ENCODE measurements around the gene LOXHD1.

LOXHD1 gene

GRCh38 chr18:46630991-46631390, 26.0 kb downstream of the LOXHD1 start:
- H3K4me3 ChIP-seq (replicated peaks; ENCODE audit: insufficient read depth, low read length): no peak overlapping the region
- H3K27me3 ChIP-seq (ENCODE audit: insufficient read depth, poor library complexity, severe bottlenecking): no peaks in the 10 kb centered on the region
- no peak overlapping the region for H3K27ac ChIP-seq (replicated peaks)
- TF ChIP-seq SPI1 (IDR thresholded peaks at IDR 0.05; ENCODE audit: borderline replicate concordance, low read depth) (no peak), POLR2AphosphoS5 (IDR thresholded peaks at IDR 0.05; ENCODE audit: low read depth) (no peak), GABPA (IDR thresholded peaks at IDR 0.05; ENCODE audit: low read depth) (no peak)
- TF ChIP-seq, protein P1, sequence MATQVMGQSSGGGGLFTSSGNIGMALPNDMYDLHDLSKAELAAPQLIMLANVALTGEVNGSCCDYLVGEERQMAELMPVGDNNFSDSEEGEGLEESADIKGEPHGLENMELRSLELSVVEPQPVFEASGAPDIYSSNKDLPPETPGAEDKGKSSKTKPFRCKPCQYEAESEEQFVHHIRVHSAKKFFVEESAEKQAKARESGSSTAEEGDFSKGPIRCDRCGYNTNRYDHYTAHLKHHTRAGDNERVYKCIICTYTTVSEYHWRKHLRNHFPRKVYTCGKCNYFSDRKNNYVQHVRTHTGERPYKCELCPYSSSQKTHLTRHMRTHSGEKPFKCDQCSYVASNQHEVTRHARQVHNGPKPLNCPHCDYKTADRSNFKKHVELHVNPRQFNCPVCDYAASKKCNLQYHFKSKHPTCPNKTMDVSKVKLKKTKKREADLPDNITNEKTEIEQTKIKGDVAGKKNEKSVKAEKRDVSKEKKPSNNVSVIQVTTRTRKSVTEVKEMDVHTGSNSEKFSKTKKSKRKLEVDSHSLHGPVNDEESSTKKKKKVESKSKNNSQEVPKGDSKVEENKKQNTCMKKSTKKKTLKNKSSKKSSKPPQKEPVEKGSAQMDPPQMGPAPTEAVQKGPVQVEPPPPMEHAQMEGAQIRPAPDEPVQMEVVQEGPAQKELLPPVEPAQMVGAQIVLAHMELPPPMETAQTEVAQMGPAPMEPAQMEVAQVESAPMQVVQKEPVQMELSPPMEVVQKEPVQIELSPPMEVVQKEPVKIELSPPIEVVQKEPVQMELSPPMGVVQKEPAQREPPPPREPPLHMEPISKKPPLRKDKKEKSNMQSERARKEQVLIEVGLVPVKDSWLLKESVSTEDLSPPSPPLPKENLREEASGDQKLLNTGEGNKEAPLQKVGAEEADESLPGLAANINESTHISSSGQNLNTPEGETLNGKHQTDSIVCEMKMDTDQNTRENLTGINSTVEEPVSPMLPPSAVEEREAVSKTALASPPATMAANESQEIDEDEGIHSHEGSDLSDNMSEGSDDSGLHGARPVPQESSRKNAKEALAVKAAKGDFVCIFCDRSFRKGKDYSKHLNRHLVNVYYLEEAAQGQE (IDR thresholded peaks at IDR 0.05; ENCODE audit: insufficient replicate concordance, low read depth): no peak
- TF ChIP-seq, protein P2, sequence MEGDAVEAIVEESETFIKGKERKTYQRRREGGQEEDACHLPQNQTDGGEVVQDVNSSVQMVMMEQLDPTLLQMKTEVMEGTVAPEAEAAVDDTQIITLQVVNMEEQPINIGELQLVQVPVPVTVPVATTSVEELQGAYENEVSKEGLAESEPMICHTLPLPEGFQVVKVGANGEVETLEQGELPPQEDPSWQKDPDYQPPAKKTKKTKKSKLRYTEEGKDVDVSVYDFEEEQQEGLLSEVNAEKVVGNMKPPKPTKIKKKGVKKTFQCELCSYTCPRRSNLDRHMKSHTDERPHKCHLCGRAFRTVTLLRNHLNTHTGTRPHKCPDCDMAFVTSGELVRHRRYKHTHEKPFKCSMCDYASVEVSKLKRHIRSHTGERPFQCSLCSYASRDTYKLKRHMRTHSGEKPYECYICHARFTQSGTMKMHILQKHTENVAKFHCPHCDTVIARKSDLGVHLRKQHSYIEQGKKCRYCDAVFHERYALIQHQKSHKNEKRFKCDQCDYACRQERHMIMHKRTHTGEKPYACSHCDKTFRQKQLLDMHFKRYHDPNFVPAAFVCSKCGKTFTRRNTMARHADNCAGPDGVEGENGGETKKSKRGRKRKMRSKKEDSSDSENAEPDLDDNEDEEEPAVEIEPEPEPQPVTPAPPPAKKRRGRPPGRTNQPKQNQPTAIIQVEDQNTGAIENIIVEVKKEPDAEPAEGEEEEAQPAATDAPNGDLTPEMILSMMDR (IDR thresholded peaks at IDR 0.05; ENCODE audit: insufficient read depth, low read length): no peak
- DNase-seq (ENCODE audit: low read depth in 1 of 2, low spot score in 1 of 2): no peak

DNA sequence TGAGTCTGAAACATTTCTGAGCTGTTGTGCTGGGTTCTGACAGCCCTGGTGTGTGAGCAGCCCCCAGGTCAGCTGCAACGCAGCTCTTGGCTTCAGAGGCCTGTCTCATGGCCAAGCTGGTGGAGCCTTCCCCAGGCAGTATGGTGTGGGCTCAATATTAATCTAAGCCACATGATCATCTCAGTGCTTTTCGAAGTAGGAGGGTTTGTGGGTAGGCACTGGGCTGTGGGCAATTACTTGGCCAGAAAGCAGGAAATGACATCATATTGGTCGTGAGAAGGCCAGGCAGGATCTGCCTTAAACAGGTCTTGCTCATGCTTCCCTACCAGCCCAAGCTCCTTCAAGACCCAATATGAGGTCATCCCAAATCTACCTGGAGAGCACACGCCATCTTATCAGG, 26.9 kb downstream of the LOXHD1 start:
- peak; percentile 8 to 31 for DNase-seq (ENCODE audit: low read depth in 1 of 2, low spot score in 1 of 2)
- no peak overlapping the region for H3K4me3 ChIP-seq (replicated peaks; ENCODE audit: insufficient read depth, low read length)
- TF ChIP-seq, protein P2 (IDR thresholded peaks at IDR 0.05; ENCODE audit: insufficient read depth, low read length): no peak
- TF ChIP-seq POLR2AphosphoS5 (IDR thresholded peaks at IDR 0.05; ENCODE audit: low read depth): no peak
- TF ChIP-seq SPI1 (IDR thresholded peaks at IDR 0.05; ENCODE audit: borderline replicate concordance, low read depth): no peak
- TF ChIP-seq, protein P1 (IDR thresholded peaks at IDR 0.05; ENCODE audit: insufficient replicate concordance, low read depth): no peak
- H3K27ac ChIP-seq (replicated peaks): no peak overlapping the region
- no peaks in the 10 kb centered on the region for H3K27me3 ChIP-seq (ENCODE audit: insufficient read depth, poor library complexity, severe bottlenecking)

- DNase-seq (ENCODE audit: low read depth in 1 of 2, low spot score in 1 of 2): no peak
- Histone ChIP-seq H3K27me3 (ENCODE audit: insufficient read depth, poor library complexity, severe bottlenecking) (no peaks in the 10 kb centered on the region), H3K4me3 (replicated peaks; ENCODE audit: insufficient read depth, low read length) (no peak overlapping the region), H3K27ac (replicated peaks) (no peak overlapping the region)
- no peak for TF ChIP-seq POLR2AphosphoS5 (IDR thresholded peaks at IDR 0.05; ENCODE audit: low read depth)
- TF ChIP-seq SPI1 (IDR thresholded peaks at IDR 0.05; ENCODE audit: borderline replicate concordance, low read depth): no peak
- TF ChIP-seq GABPA (IDR thresholded peaks at IDR 0.05; ENCODE audit: low read depth): no peak
- TF ChIP-seq, protein P2 (IDR thresholded peaks at IDR 0.05; ENCODE audit: insufficient read depth, low read length): no peak
Observed at GRCh38 chr18:46629361-46629760, 27.7 kb downstream of the LOXHD1 start.

- DNase-seq (ENCODE audit: low read depth in 1 of 2, low spot score in 1 of 2): no peak
- TF ChIP-seq, protein P1 (IDR thresholded peaks at IDR 0.05; ENCODE audit: insufficient replicate concordance, low read depth): no peak
- no peak for TF ChIP-seq GABPA (IDR thresholded peaks at IDR 0.05; ENCODE audit: low read depth)
- TF ChIP-seq SPI1 (IDR thresholded peaks at IDR 0.05; ENCODE audit: borderline replicate concordance, low read depth): no peak
- no peak for TF ChIP-seq POLR2AphosphoS5 (IDR thresholded peaks at IDR 0.05; ENCODE audit: low read depth)
- TF ChIP-seq, protein P2 (IDR thresholded peaks at IDR 0.05; ENCODE audit: insufficient read depth, low read length): no peak
- no peaks in the 10 kb centered on the region for H3K27me3 ChIP-seq (ENCODE audit: insufficient read depth, poor library complexity, severe bottlenecking)
- H3K4me3 ChIP-seq (replicated peaks; ENCODE audit: insufficient read depth, low read length): no peak overlapping the region
- no peak overlapping the region for H3K27ac ChIP-seq (replicated peaks)
Observed at GRCh38 chr18:46628206-46628605, 28.8 kb downstream of the LOXHD1 start.
